Measurements from ENCODE around the gene KCNG4. TPM values are rescaled to one million over a fixed set of nuclear protein-coding genes. Genes with fewer than 3 reads are reported as not detected.

The KCNG4 gene
- total and polyA plus RNA-seq, 10 of the 15 experiments (the other 5 are each of a cell fraction or from before 2014, with no cell fraction given), result not detected

DNA sequence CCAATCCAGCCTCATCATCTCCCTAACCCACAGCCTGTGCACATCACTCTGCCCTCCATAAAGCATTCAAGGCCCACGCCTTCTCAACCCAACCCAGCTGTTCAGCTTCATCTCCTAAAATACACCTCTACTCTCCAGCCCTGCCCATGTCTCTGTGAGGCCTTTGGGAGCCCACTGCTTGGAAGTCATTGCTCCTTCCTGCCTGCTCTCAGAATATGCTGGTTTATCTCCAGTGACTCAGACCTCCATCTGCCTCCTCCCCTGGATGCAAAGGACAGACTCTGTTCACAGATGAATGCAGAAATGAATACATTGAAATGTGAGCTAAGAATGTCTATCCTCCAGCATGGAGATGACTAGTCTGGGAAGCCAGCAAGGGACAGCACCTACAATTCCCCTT lies 19.0 kb downstream of the KCNG4 start:
- DNase-seq (ENCODE audit: low read depth, low spot score) (no peak), FAIRE-seq (no peak), ATAC-seq (no peak)
- intact Hi-C loops (cut with micrococcal nuclease; ENCODE audit: unreplicated experiment), result no loop called here
- ChIA-PET CTCF (no interaction called here), SMC1A (ENCODE audit: uncharacterized antibody, unreplicated experiment) (no interaction called here), POLR2A (no interaction called here), RAD21 (ENCODE audit: unreplicated experiment) (no interaction called here)
- BruUV-seq (replicated peaks), result no TSS peak
- H3K9ac ChIP-seq (ENCODE audit: control insufficient read depth, insufficient read depth, low read length), result no peak overlapping the region
- H3K9me3 ChIP-seq (replicated peaks; ENCODE audit: control insufficient read depth, insufficient read depth, low read length), result no peaks in the 10 kb centered on the region
- no peaks in the 10 kb centered on the region for H3K36me3 ChIP-seq (ENCODE audit: control insufficient read depth in 2 of 2, insufficient read depth in 2 of 2, low read length in 1 of 2)
- H3K27me3 ChIP-seq (replicated peaks in 1 of 2; ENCODE audit: control insufficient read depth in 2 of 2, insufficient read depth in 2 of 2, low read length in 1 of 2), result no peaks in the 10 kb centered on the region; a peak in 2 of 4 replicates
- no peaks in the 10 kb centered on the region for H4K20me1 ChIP-seq (ENCODE audit: control insufficient read depth, insufficient read depth)
- no peaks in the 10 kb centered on the region for H3K79me2 ChIP-seq (ENCODE audit: control insufficient read depth, insufficient read depth, low read length)
- no peaks in the 10 kb centered on the region for H3K4me1 ChIP-seq (ENCODE audit: control insufficient read depth, insufficient read depth, low read length)
- H2AFZ ChIP-seq (ENCODE audit: control insufficient read depth, low read depth, low read length), result no peak overlapping the region
- no peak overlapping the region for H3K4me3 ChIP-seq
- no peak overlapping the region for H3K4me2 ChIP-seq (ENCODE audit: control insufficient read depth, insufficient read depth)
- H3K27ac ChIP-seq (ENCODE audit: control insufficient read depth, insufficient read depth), result no peak overlapping the region
- TF ChIP-seq RUNX3 (IDR thresholded peaks at IDR 0.05; ENCODE audit: low read length) (no peak), ZNF207 (IDR thresholded peaks at IDR 0.05; ENCODE audit: borderline replicate concordance) (no peak), FOXM1 (IDR thresholded peaks at IDR 0.05; ENCODE audit: low read depth, low read length) (no peak), MYC (IDR thresholded peaks at IDR 0.05; ENCODE audit: insufficient read depth, insufficient read length, insufficient replicate concordance, low read length, severe bottlenecking) (no peak), SREBF2 (IDR thresholded peaks at IDR 0.05; ENCODE audit: low read length) (no peak), MTA3 (IDR thresholded peaks at IDR 0.05; ENCODE audit: borderline replicate concordance, low read length) (no peak)
- in situ Hi-C loops (cut with MboI), result no loop called here
- WGBS (ENCODE audit: insufficient coverage, insufficient replicate concordance, low lambda C conversion rate, missing lambda C conversion rate), result 0% methylated on average over 1 of the region's 1 CpG

DNA sequence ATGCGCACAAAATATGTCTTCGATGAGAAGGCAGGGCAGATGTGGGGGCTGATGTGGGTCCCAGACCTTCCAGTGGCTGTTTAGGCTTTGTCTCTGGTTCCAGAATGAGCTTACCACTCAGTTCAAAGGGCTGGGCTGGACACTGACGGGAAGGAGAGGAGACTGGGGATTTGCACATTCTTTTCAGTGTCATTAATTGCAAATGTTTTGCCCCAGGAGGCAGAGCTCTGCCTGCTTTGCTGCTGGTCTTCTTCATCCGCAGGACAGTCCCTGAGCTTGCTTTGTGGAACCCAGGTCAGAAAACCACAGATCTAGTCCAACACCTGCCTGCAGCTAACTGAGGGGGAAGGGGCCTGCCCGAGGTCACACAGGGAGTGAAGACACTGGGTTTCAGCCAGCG lies 20.9 kb downstream of the KCNG4 start:
- ATAC-seq (no peak), FAIRE-seq (no peak), DNase-seq (ENCODE audit: low read depth, low spot score) (no peak)
- TF ChIP-seq, protein P1, sequence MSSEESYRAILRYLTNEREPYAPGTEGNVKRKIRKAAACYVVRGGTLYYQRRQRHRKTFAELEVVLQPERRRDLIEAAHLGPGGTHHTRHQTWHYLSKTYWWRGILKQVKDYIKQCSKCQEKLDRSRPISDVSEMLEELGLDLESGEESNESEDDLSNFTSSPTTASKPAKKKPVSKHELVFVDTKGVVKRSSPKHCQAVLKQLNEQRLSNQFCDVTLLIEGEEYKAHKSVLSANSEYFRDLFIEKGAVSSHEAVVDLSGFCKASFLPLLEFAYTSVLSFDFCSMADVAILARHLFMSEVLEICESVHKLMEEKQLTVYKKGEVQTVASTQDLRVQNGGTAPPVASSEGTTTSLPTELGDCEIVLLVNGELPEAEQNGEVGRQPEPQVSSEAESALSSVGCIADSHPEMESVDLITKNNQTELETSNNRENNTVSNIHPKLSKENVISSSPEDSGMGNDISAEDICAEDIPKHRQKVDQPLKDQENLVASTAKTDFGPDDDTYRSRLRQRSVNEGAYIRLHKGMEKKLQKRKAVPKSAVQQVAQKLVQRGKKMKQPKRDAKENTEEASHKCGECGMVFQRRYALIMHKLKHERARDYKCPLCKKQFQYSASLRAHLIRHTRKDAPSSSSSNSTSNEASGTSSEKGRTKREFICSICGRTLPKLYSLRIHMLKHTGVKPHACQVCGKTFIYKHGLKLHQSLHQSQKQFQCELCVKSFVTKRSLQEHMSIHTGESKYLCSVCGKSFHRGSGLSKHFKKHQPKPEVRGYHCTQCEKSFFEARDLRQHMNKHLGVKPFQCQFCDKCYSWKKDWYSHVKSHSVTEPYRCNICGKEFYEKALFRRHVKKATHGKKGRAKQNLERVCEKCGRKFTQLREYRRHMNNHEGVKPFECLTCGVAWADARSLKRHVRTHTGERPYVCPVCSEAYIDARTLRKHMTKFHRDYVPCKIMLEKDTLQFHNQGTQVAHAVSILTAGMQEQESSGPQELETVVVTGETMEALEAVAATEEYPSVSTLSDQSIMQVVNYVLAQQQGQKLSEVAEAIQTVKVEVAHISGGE (CRISPR knock-in tag; IDR thresholded peaks at IDR 0.05), result no peak
- ChIA-PET CTCF (no interaction called here), SMC1A (ENCODE audit: uncharacterized antibody, unreplicated experiment) (no interaction called here), POLR2A (no interaction called here), RAD21 (ENCODE audit: unreplicated experiment) (no interaction called here)
- Histone ChIP-seq H3K27ac (ENCODE audit: control insufficient read depth, insufficient read depth) (no peak overlapping the region), H3K4me1 (ENCODE audit: control insufficient read depth, insufficient read depth, low read length) (no peaks in the 10 kb centered on the region), H3K9ac (ENCODE audit: control insufficient read depth, insufficient read depth, low read length) (no peak overlapping the region), H3K4me3 (no peak overlapping the region), H3K27me3 (replicated peaks in 1 of 2; ENCODE audit: control insufficient read depth in 2 of 2, insufficient read depth in 2 of 2, low read length in 1 of 2) (no peaks in the 10 kb centered on the region; a peak in 2 of 4 replicates), H4K20me1 (ENCODE audit: control insufficient read depth, insufficient read depth) (no peaks in the 10 kb centered on the region), H2AFZ (ENCODE audit: control insufficient read depth, low read depth, low read length) (no peak overlapping the region), H3K36me3 (ENCODE audit: control insufficient read depth in 2 of 2, insufficient read depth in 2 of 2, low read length in 1 of 2) (no peaks in the 10 kb centered on the region), H3K4me2 (ENCODE audit: control insufficient read depth, insufficient read depth) (no peak overlapping the region), H3K9me3 (replicated peaks; ENCODE audit: control insufficient read depth, insufficient read depth, low read length) (no peaks in the 10 kb centered on the region), H3K79me2 (ENCODE audit: control insufficient read depth, insufficient read depth, low read length) (no peaks in the 10 kb centered on the region)
- BruUV-seq (replicated peaks), result no TSS peak
- WGBS (ENCODE audit: insufficient coverage, insufficient replicate concordance, low lambda C conversion rate, missing lambda C conversion rate), result 49% methylated on average over 6 of the region's 6 CpGs
- intact Hi-C loops (cut with micrococcal nuclease; ENCODE audit: unreplicated experiment) (no loop called here), in situ Hi-C loops (cut with MboI) (no loop called here)

Measured in GM12878 (cell line).